Adipose tissue (tissue), 3 donors: ENCODE measurements around the gene WDTC1. TPM values are rescaled to one million over a fixed set of nuclear protein-coding genes. Genes with fewer than 3 reads are reported as not detected.
"Not testable (repeated sequence)": the region's sequence is repeated elsewhere in the genome, so short reads cannot be mapped to it uniquely, and the experiment has no call there.

Experiments used
- H3K27ac ChIP-seq: one replicate; pipeline ENCODE4 v1.5.1; 2013; ENCODE audit warnings: low read depth, low read length
- WGBS, 3 donors: extraction: QIAGEN DNeasy Blood & Tissue Kit; methylation state at CpG; one replicate each; pipeline ENCODE4 v1.1.7; 2013; 5-methylcytosine and 5-hydroxymethylcytosine counted together
- polyA plus RNA-seq, 3 donors: library from polyadenylated mRNA; stranded (reverse); fragments of 200-250 nt; gene quantifications; one replicate each; pipeline ENCODE4 v1.2.3, GENCODE V29; 2013
- donor health status: healthy with polysubstance abuse.
- donor health status: Bipolar disorder and iron deficiency.
- donor health status: healthy.

Gene WDTC1, protein sequence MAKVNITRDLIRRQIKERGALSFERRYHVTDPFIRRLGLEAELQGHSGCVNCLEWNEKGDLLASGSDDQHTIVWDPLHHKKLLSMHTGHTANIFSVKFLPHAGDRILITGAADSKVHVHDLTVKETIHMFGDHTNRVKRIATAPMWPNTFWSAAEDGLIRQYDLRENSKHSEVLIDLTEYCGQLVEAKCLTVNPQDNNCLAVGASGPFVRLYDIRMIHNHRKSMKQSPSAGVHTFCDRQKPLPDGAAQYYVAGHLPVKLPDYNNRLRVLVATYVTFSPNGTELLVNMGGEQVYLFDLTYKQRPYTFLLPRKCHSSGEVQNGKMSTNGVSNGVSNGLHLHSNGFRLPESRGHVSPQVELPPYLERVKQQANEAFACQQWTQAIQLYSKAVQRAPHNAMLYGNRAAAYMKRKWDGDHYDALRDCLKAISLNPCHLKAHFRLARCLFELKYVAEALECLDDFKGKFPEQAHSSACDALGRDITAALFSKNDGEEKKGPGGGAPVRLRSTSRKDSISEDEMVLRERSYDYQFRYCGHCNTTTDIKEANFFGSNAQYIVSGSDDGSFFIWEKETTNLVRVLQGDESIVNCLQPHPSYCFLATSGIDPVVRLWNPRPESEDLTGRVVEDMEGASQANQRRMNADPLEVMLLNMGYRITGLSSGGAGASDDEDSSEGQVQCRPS
- polyA plus RNA-seq = 10 to 100 TPM; 12.7 to 27.1 (median 19.5) TPM

GRCh38 chr1:27234049-27234882, at the start of gene WDTC1:
Gene WDTC1, plus strand, starts transcription at chr1:27234632. Its CDS starts 26,423 bp downstream, at chr1:27261055.
- H3K27ac ChIP-seq = no peak within 1 kb of the TSS
- 0 to 1% (median 0%) methylated on average over 59 to 71 of the region's 71 CpGs for WGBS, 3 donors

GRCh38 chr1:27184665-27185064, 49.8 kb upstream of the WDTC1 start:
- WGBS, 3 donors = 75 to 88% (median 84%) methylated on average over 3 of the region's 3 CpGs

DNA sequence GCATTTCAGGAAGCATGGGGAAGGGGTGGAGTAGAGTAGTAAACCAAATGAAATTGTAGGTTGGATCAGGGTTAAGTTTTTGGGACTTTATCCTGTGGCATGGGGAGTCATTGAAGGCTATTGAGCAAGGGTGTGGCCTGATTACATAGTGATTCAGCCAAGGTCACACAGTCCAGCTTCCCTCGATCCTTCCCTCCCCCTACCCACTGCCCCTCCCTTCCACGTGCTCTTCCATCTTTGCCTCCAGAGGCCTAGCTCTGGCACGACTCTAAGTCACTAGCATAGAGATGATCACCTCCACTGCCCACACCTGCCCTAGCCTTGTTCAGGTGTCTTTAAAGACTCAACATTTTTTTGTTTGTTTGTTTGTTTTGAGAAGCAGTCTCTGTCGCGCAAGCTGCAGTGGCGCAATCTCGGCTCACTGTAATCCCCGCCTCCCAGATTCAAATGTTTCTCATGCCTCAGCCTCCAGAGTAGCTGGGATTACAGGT, 42.3 kb upstream of the WDTC1 start:
- no peak overlapping the region for H3K27ac ChIP-seq
- WGBS, 3 donors = 70 to 75% (median 71%) methylated on average over 8 of the region's 8 CpGs

More at GRCh38 chr1:27184665-27185064, 49.8 kb upstream of the WDTC1 start:
- not testable (repeated sequence) for H3K27ac ChIP-seq

- no peak overlapping the region for H3K27ac ChIP-seq
- 93 to 100% (median 100%) methylated on average over 1 of the region's 1 CpG for WGBS, 3 donors
These were observed 41.2 kb upstream of the WDTC1 start for GRCh38 chr1:27193194-27193593.

DNA sequence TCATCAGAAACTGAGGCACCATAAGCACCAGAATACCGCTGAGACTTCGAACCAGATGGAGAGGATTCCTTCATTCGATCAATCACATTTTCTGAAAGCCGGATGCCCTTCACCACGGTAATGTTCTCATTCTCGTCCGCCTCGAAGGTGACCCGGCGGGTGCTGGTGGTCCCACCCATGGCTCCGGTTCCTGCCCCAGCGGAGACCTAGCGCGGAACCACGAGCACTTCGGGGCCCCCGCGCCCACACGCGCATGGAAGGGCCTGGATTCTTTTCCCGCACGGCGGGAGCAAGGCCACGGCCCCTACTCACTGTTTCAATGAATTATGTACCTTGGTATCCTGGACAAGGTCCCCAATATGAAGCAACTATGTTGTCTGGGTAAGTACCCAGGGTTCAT, 33.1 kb upstream of the WDTC1 start:
- H3K27ac ChIP-seq = no peak overlapping the region
- 93 to 96% (median 96%) methylated on average over 24 of the region's 24 CpGs for WGBS, 3 donors

DNA sequence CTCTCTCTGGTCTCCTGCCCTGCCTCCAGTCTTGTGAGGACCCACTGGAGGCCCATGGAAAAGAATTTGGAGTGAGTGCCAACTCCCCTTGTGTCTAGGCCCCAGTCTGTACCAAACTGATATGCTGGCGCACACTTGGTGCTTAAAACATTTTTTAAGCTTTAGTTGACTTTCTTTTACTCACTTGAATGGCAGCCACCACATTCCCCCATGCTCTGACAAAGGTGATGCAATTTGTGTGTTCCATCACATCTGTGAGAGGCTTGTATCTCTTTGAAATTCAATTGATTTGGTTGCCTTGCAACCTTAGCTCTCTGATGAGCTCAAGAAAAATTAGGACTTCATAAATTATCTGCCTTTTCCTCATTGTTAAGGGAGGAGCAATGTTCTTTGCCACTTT, 30.5 kb upstream of the WDTC1 start:
- no peak overlapping the region for H3K27ac ChIP-seq
- WGBS, 3 donors = 91 to 96% (median 93%) methylated on average over 1 of the region's 1 CpG

DNA sequence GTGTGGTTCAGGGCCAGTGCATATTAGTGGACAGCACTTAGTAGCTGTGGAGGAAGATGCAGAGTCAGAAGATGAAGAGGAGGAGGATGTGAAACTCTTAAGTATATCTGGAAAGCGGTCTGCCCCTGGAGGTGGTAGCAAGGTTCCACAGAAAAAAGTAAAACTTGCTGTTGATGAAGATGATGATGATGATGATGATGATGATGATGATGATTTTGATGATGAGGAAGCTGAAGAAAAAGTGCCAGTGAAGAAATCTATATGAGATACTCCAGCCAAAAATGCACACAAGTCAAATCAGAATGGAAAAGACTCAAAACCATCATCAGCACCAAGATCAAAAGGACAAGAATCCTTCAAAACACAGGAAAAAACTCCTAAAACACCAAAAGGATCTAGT, 27.2 kb upstream of the WDTC1 start:
- 80 to 86% (median 83%) methylated on average over 1 of the region's 1 CpG for WGBS, 3 donors
- H3K27ac ChIP-seq = not testable (repeated sequence)

GRCh38 chr1:27208143-27208850, 26.1 kb upstream of the WDTC1 start:
- 87 to 89% (median 88%) methylated on average over 11 of the region's 11 CpGs for WGBS, 3 donors
- not testable (repeated sequence) for H3K27ac ChIP-seq

DNA sequence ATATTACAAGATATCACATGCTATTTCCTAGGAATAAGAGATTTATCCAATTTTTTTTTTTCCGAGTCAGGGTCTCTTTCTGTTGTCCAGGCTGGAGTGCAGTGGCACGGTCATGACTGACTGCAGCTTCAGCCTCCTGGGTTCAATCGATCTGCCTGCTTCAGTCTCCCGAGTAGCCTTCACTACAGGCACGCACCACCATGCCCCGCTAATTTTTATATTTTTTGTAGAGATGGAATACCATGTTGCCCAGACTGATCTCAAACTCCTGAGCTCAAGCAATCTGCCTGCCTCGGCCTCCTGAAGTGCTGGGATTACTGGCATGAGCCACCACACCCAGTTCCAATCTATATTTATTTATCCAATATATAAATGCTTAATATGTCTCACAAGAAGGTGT, 18.0 kb upstream of the WDTC1 start:
- 88 to 94% (median 92%) methylated on average over 7 of the region's 7 CpGs for WGBS, 3 donors

DNA sequence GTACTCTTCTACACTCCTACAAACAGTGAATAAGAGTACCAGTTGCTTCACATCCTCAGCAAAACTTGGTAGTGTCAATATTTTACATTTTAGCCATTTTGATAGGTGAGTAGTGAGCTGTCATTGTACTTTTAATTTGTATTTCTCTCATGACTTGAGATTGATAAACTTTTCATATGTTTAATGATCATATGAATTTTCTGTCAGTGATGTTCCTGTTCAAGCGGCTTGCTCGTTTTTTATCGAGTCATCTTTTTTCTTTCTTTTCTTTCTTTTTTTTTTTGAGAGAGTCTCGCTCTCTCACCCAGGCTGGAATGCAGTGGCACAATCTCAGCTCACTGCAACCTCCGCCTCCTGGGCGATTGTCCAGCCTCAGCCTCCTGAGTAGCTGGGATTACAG, 17.0 kb upstream of the WDTC1 start:
- H3K27ac ChIP-seq = no peak overlapping the region
- WGBS, 3 donors = 84 to 95% (median 91%) methylated on average over 6 of the region's 6 CpGs

More for the DNA sequence above, 18.0 kb upstream of the WDTC1 start:
- H3K27ac ChIP-seq = no peak overlapping the region

DNA sequence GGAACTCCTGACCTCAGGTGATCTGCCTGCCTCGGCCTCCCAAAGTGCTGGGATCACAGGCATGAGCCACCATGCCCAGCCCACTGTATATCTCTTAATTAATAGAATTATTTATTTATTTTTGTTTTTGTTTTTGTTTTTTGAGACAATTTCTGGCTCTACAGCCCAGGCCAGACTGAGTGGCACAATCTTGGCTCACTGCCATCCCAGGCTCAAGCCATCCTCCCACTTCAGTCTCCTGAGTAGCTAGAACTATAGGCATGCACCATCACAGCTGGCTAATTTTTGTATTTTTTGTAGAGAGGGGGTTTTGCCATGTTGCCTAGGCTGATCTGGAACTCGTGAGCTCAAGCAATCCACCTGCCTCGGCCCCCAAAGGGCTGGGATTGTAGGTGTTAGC, 15.7 kb upstream of the WDTC1 start:
- WGBS, 3 donors = 90 to 95% (median 91%) methylated on average over 3 of the region's 3 CpGs

GRCh38 chr1:27220096-27220495, 14.3 kb upstream of the WDTC1 start:
- WGBS, 3 donors = 11 to 52% (median 44%) methylated on average over 2 of the region's 2 CpGs
- no peak overlapping the region for H3K27ac ChIP-seq

More for the DNA sequence above, 15.7 kb upstream of the WDTC1 start:
- H3K27ac ChIP-seq = no peak overlapping the region

DNA sequence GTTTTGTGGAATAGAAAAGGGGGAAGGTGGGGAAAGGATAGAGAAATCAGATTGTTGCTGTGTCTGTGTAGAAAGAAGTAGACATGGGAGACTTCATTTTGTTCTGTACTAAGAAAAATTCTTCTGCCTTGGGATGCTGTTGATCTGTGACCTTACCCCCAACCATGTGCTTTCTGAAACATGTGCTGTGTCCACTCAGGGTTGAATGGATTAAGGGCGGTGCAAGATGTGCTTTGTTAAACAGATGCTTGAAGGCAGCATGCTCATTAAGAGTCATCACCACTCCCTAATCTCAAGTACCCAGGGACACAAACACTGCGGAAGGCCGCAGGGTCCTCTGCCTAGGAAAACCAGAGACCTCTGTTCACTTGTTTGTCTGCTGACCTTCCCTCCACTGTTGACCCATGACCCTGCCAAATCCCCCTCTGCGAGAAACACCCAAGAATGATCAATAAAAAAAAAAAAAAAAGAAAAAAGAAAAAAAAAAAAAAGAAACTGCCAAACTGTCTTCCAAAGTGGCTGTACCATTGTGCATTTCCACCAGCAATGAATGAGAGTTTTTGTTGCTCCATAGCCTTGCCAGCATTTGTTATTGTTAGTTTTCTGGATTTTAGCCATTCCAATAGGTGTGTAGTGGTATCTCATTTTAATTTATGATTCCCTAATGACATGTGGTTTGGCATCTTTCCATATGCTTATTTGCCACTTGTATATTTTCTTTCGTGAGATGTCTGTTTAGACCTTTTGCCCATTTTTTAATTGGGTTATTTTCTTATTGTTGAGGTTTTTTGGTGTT, 13.5 kb upstream of the WDTC1 start:
- 72 to 76% (median 74%) methylated on average over 3 to 4 of the region's 5 CpGs for WGBS, 3 donors
- not testable (repeated sequence) for H3K27ac ChIP-seq

DNA sequence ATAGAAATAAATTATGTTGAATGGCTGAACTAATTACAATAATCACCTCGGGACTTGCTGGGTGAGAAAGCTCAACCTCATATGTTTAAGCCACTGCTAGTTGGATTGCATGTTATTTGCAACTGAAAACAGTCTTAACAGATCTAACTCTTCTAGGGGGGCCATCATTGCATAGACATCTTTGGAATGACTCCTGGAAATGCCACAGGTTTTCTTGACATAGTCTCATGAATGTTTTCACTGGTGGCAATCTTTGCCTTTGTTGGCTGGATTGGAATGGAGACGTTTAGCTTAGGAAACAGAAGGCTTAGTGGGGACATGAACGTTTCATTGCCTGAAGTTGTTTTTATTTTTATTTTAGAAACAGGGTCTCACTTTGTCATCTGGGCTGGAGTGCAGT, 8.8 kb upstream of the WDTC1 start:
- WGBS, 3 donors = 69 to 80% (median 78%) methylated on average over 3 of the region's 3 CpGs
- no peak overlapping the region for H3K27ac ChIP-seq

DNA sequence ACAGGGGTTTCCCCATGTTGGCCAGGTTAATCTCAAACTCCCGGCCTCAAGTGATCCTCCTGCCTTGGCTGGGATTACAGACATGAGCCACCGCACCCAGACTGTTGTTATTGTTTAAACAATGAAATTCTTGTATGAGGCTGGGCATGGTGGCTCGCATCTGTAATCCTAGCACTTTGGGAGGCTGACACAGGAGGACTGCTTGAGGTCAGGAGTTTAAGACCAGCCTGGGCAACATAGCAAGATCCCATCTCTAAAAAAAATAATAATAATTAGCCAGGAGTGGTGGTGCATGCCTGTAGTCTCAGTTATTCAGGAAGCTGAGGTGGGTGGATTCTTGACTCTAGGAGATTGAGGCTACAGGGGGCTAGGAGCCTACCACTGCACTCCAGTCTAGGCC, 6.7 kb upstream of the WDTC1 start:
- H3K27ac ChIP-seq = no peak overlapping the region
- 89 to 90% (median 89%) methylated on average over 3 of the region's 3 CpGs for WGBS, 3 donors

GRCh38 chr1:27233667-27234048, 774 bp upstream of the WDTC1 start:
- 60 to 63% (median 62%) methylated on average over 9 of the region's 9 CpGs for WGBS, 3 donors
- no peak overlapping the region for H3K27ac ChIP-seq

- H3K27ac ChIP-seq = no peak overlapping the region
- WGBS, 3 donors = 28 to 36% (median 33%) methylated on average over 7 of the region's 7 CpGs
These were observed 1.4 kb downstream of the WDTC1 start for GRCh38 chr1:27235827-27236226.
